GM19099 (cell line): ENCODE measurements around the gene WFDC6.

Experiments used
- POLR2A ChIP-seq: IDR thresholded peaks from 3 replicates; pipeline ENCODE4 v1.6.1; 2011; ENCODE audit warnings: low read depth; ENCODE audit not compliant: insufficient read length; ENCODE audit errors: extremely low read depth

The WFDC6 gene

DNA sequence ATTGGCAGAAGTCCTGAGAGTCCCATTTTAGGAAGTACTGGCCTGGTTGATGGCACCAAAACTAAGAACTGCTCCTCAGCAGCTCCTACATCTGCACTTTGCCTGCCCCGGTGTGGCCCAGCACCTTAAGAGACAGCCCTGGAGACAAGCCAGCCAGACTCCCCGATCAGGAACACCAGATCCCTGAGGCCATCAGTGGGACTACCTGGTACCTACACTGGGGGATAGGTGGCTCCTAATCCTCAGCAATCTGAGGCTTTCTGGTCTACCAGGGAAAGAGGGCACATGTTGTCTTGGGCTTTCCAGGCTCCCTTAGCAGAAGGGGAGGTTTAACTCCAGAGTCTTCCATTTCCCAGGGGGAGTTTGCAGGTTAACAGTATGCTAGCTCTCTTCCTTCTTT, at the start of gene WFDC6:
TSS of gene WFDC6 (minus strand) at position 101 of the 400 bp plus-strand sequence. CDS start at position 26, 75 bp downstream.
- TF ChIP-seq POLR2A: no peak

DNA sequence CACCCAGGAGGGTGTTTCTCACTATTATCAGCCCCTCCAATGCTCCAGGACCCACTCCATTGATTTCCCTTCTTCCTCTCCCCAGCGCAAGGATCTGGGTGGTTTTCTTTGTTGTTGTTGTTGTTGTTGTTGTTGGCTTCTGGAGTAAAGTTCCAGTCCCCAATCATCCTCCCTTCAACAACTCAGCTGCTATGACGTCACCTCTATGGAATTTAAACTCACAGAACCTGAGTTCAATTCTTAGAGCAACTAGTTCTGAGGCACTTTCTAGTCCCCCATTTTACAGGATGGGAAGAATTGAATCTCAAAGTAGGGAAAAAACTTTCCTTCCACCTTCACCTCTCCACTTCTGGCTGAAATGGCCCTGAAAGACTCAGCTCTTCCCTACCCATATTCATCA, 49.5 kb upstream of the WFDC6 start:
- TF ChIP-seq POLR2A: no peak

DNA sequence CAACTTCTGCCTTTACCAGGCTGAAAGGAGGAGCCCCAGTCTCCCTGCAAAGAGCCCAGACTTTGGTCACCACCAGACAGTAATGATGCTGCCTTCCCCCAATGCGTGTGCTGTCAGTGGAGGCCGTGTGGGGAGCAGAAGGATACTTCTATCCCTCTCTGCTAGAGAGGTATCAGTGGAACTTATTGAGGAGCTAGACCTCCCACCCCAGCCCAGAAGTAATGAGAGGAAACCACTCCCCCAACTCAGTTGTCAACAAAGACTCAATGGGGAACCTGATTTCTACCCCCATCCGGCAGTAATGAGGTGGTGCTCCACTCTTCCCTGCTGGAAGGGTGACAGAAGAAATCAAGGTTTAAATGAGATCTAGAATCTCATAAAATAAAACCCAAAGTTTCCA, 44.2 kb upstream of the WFDC6 start:
- no peak for TF ChIP-seq POLR2A

DNA sequence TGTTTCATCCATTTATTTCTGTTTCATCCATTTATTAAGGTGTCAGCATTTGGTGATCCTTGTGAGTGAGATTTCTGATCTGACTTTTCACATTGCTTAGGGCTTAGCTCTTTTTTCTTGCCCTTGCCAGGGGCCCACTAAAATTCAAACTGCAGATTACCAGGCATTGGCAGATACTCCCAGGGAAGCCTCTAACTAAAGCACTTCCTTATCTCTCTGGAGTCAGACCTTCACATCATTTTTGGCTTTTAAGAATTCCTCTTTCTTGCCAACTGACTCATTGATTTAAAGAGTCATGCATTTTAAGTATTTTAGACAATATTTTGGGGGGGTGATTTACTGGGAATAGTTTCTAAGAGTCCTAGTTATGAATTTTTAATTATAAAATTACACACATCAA, 42.4 kb upstream of the WFDC6 start:
- TF ChIP-seq POLR2A: no peak

DNA sequence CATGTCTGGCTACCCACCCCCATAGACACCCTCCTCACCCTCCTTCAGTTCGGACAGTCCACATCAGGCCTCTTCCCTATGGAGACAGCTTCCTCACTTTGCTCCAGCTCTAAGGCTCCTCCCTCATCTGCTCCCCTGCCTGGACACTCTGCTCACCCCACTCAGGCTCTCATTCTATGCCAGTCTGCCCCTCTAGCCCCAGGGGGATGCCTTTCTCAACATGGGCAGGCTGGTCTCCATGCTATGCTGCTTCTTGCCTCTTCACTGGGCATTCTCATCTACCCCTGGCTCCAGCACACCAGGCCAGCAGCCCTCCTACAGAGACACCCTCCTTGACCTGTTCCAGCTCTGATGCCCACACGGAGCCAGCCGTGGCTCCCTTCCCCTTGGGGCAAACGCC, 39.9 kb upstream of the WFDC6 start, which contains the start of gene WFDC8:
TSS of gene WFDC8 (minus strand) at position 101 of the 400 bp plus-strand sequence. CDS start at position 64, 37 bp downstream.
- no peak for TF ChIP-seq POLR2A

DNA sequence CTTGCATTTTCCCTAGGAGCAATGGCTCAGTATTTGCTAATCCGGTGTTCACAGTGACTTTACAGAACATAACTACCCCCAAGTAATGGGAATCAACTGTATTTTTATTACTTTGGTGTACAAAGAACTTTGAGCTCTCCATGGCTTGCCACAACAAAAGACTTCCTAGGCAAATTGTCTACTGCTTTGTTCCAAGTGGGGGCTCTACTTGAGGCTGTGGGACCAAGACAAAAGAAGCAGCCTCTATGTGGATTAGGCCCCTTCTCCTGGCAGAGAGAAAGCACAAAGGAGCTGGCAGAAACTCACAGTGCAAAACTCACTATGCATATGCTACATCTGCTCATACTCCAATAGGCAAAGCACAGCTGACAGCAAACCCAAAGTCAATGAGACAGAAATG, 38.9 kb upstream of the WFDC6 start:
- TF ChIP-seq POLR2A: no peak

DNA sequence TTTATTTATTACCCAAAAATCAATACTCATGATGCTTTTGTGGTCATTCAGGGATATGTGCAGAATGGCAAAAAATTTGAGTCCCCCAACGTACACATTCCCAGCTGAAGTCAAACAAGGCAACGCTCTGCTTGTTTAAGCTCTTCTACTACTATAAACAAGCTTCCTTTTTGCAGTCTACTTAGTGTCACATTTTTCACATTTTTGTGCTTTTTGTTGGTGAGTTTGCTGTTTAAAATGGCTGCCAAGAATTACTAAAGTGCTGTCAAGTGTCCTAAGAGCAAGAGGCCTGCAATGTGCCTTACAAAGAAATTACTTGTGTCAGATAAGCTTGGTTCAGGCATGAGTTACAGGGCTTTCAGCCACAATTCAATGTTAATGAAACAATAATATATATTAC, 37.7 kb upstream of the WFDC6 start:
- no peak for TF ChIP-seq POLR2A

DNA sequence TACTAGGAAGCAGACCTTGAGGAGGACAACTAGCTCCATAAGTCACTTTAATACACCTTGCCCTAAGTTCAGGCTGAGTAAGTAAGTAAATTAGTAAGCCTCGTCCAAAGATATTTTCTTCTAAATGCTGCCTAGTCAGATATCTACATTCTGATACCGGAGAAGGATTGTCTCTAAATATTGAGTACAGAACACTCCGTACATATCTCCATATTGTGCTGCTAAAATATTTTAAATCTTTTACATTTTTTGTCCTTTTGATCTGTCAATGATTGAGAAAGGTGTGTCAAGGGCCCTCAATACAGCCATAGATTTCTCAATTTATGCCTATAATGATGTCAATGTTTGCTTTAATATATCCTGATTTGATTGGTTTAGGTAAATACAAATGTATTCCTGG, 36.6 kb upstream of the WFDC6 start:
- TF ChIP-seq POLR2A: no peak

DNA sequence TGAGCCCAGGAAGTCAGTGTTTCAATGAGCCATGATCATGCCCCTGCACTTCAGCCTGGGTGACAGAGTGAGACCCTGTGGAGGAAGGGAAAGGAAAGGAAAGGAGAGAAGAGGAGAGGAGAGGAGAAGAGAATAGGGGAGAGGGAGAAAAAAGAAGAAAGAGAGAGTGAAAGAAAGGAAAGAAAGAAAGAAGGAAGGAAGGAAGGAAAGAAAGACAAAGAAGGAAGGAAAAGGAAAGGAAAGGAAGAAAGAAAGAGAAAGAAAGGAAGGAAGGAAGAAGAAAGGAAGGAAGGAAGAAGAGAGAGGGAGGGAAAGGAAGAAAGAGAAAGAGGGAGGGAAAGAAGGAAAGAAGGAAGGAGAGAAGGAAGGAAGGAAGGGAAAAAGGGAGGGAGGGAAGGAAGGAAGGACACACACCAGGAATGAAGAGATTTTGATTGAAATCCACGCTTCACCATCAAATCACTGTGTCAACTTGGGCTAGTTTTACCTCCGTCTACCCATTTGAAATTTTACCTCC, 25.5 kb upstream of the WFDC6 start:
- no peak for TF ChIP-seq POLR2A

DNA sequence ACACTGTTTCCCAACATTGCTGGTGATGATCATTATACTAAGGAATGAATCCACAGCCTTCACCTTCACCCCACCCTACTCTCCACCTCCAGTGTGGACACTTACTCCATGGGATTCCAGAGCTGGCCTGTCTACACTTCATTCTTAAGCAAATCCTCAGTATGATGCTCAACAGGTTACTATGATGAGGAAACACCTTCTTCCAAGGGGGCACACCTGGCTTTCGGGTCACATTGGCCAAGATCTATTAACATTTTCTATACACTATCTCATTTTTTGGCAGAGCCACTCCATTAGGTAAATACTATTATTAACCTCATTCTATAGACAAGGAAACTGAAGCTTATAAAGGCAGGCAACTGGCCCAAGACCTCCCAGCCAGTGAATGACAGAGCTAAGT, 15.9 kb upstream of the WFDC6 start:
- no peak for TF ChIP-seq POLR2A

DNA sequence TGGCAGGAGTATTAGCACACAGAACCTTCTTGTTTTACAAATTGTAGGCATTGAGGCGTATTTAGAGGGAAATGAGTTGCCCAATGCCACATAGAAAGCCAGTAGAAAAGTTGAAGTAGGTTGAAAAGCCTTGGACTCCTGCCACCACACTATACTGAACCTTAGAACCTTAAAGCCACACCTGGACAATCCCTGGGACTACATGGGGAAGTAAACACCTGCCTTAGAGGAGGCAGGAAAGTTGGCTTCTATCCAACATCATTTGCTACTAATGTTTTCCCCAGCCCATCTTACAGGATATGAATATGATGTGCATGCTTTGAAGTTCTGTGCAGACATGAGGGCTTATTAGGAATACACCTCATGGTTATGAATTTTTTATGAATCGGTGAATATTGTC, 13.2 kb upstream of the WFDC6 start:
- TF ChIP-seq POLR2A: no peak

DNA sequence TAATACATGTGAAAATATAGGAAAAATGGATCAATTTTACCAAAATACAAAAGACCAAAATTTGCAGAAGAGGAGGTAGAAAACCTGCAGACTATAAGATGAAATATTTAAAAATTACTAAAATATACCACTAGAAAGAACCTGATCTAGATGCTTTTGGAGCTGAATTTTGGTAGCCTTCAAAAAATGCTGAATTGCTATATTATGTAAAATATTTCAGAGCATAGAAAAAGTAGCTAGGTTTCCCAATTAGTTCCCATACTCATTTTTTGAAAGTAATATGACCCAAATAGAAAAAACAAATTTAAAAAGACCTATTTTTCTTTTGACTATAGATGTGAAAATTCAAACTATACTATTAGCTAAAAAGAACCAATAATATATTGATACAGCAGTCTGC, 11.5 kb upstream of the WFDC6 start:
- TF ChIP-seq POLR2A: no peak

DNA sequence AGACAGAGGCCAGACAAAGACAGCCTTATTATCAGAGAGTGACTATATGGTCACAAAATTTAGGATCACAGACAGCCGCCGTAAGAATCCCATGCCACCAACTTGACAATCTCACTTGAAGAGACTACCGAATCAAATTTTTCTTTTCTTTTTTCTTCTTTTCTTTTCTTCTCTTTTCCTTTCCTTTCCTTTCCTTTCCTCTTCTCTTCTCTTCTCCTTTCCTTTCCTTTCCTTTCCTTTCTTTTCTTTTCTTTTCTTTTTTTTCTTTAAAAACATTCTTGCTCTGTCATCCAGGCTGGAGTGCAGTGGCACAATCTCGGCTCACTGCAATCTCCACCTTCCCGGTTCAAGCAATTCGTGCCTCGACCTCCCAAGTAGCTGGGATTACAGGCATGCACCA, 9.1 kb upstream of the WFDC6 start:
- no peak for TF ChIP-seq POLR2A

DNA sequence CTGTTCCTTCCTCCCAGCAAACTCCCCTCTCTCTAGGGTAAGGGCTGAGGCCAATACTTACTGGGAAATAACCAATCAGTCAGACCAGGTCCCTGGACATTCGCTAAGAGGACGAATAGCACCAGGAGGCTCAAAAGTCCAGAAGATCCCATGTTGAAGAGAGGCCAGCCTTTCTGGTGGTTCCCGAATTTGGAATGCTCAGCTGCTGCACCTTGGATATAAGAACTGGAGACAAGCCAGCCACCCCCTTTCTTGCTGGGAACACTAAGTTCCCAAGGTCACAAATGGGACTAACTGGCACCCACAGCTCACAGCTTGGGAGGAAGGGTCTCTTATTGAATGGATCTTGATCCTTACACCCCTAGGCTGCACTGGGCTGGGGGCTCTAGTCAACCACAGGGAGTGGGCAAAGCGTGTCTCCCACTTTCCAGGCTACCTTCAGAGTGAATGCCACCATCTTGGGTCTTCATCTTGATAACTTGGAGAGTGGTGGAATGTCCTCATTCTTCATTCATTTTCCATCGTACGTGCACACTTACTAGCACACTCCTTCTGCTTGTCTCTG, 8.0 kb upstream of the WFDC6 start, which contains the start of gene EPPIN:
TSS of gene EPPIN (minus strand) at position 196 of the 565 bp plus-strand sequence. CDS start at position 152, 44 bp downstream.
- TF ChIP-seq POLR2A: no peak

DNA sequence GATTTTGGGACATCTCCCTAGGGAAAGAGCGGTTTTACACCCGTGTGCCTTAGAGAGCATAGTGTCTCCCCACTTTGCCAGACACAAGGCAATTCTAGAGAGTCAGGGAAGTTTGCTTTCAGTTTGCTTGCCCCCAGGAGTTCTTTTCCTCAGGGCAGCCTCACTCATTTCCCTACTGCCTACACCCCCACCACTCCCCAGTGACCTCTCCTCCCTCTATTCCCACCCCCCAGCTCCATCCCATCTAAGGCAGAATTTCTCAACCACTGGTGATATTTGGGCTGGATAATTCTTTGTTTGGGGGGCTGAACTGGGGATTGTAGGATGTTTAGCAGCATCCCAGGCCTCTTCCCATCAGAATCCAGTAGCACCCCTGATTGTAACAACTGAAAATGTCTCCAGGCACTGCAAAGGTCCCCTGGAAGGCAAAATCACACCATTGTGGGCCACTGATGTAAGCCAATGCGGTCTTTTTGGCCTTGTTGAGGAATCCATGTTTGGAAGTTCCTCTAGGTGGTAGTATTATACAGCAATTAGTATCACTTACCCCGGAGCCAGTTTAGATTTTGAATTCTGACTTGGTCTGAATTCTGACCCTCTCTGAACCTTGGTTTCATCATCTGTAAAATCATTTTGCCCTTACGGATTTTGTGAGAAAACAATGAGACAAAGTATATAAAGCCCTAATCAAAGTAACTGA, 6.6 kb upstream of the WFDC6 start:
- TF ChIP-seq POLR2A: no peak

DNA sequence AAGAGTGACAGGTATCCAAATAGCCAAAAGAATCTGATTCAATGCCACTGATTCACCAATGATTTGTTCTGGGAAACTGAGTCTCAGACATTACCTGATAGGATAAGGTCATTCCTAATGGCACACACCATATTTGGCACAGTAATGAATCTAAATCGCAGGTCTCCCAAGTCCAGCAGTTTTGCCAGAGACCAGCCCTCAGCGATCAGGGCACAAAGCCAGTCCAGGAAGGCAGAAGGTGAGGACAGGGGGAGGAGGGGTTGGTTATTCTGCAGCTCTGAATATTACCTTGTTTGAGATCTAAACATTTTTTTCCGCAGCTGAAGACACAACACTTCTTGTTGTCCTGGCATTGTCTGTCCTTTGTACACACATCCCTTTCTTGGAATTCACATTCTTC, 6.1 kb upstream of the WFDC6 start:
- TF ChIP-seq POLR2A: no peak
